Panc1 (cell line): ENCODE results near the gene ZNF335.

ENCODE experiments used
- CTCF ChIP-seq: fragments of 450-650 bp; IDR thresholded peaks from 2 replicates; pipeline ENCODE4 v1.5.1; 2017; ENCODE audit warnings: mild to moderate bottlenecking
- POLR2AphosphoS5 ChIP-seq: IDR thresholded peaks from 2 replicates; pipeline ENCODE4 v1.6.1; 2012; ENCODE audit warnings: mild to moderate bottlenecking, low read depth, low read length, moderate library complexity
- REST ChIP-seq, 2 experiments: IDR thresholded peaks; 2 replicates each; pipeline ENCODE4 v1.6.1; 2011 to 2012; ENCODE audit warnings: low read depth in 2 of 2, control low read depth in 1 of 2, low read length in 1 of 2, mild to moderate bottlenecking in 1 of 2, moderate library complexity in 1 of 2; ENCODE audit not compliant: insufficient read depth in 1 of 2
- SIN3A ChIP-seq: IDR thresholded peaks from 2 replicates; pipeline ENCODE4 v1.6.1; 2012; ENCODE audit warnings: low read depth, mild to moderate bottlenecking, low read length, moderate library complexity, borderline replicate concordance; ENCODE audit not compliant: insufficient read depth

DNA sequence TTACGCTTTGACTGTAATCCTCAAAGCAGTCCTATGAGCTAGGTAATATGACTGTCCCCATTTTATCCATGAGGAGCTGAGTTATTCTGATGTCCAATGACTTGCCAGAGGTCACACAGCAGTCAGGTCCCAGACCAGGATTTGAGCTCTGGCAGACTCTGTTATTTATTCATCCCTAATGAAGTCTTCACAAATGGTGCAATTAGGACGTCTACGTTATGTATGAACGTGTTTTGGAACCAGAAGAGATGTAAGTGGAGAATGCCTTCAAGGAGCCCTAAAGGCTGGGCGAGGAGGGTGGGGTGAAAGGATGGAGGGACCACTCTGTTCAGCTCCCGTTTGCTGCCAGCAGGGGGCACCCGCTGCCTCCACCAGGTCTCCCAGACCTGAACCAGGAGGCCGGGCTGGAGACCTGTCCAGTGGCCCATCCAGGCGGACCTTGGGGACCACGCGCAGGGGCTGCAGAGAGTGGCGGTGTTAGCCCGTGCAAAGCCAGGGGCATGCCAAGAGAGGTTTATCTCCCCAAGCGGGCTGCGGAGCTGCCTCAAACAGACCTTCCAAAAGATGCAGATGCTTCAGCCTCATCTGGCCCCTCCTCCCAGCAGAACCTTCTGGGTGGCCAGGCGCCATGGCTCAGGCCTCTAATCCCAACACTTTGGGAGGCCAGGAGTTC, 15.2 kb upstream of the ZNF335 start:
- peak; percentile 96 for TF ChIP-seq CTCF
- TF ChIP-seq POLR2AphosphoS5: no peak
- TF ChIP-seq SIN3A: no peak
- 0 out of 4 replicates have a peak, but pooled peaks of 1 of the 2 experiments have one; percentile 46 for TF ChIP-seq REST (IDR thresholded peaks at IDR 0.05; ENCODE audit: insufficient read depth in 1 of 2, low read depth in 2 of 2, low read length in 1 of 2)
